H1 (cell line): ENCODE data around the gene SPATA31E1. TPM values are rescaled to one million over a fixed set of nuclear protein-coding genes. Genes with fewer than 3 reads are reported as not detected.

ENCODE experiments used
- CTCF ChIA-PET: fragments of 300-600 bp; sonication (Branson Sonifier 250); formaldehyde crosslinking; loops from one replicate; lab custom pipeline; 2021; ENCODE audit not compliant: partially characterized antibody; lab: Charles Lee
- POLR2A ChIA-PET: fragments of 300-600 bp; sonication (Branson Sonifier 250); formaldehyde crosslinking; loops from one replicate; lab custom pipeline; 2021; ENCODE audit warnings: inconsistent platforms; ENCODE audit not compliant: partially characterized antibody; lab: Charles Lee
- DNase-seq, 2 experiments: peaks; one replicate each; pipeline versions ENCODE4 v3.0.0 to v3.0.0-alpha.2; 2010 to 2022; ENCODE audit warnings: low spot score in 2 of 2, low read depth in 1 of 2, mixed read lengths in 1 of 2
- FAIRE-seq: peaks from 2 replicates; lab custom pipeline; 2011; peaks lifted over from hg19 to GRCh38; lab: Jason Lieb, UNC
- H2AFZ ChIP-seq: 2 replicates; pipeline ENCODE4 v1.8.1; 2012; ENCODE audit warnings: low read length, inconsistent platforms
- H2AK5ac ChIP-seq: 2 replicates; pipeline ENCODE4 v1.6.1; 2013; ENCODE audit warnings: low read depth, low read length
- H2BK120ac ChIP-seq: replicated peaks from 2 replicates; pipeline ENCODE3; 2013; ENCODE audit warnings: low read depth, low read length, inconsistent platforms
- H2BK12ac ChIP-seq: 2 replicates; pipeline ENCODE4 v1.6.1; 2013; ENCODE audit warnings: low read depth, low read length
- H2BK15ac ChIP-seq: 2 replicates; pipeline ENCODE4 v1.6.1; 2013; ENCODE audit warnings: low read length
- H2BK20ac ChIP-seq: 2 replicates; pipeline ENCODE4 v1.6.1; 2013; ENCODE audit warnings: low read length
- H2BK5ac ChIP-seq: 2 replicates; pipeline ENCODE4 v1.6.1; 2013; ENCODE audit warnings: low read depth, low read length
- H3K14ac ChIP-seq: 2 replicates; pipeline ENCODE4 v1.6.1; 2013; ENCODE audit warnings: inconsistent platforms; ENCODE audit not compliant: insufficient read length
- H3K18ac ChIP-seq: 2 replicates; pipeline ENCODE4 v1.6.1; 2013; ENCODE audit warnings: low read length; ENCODE audit errors: extremely low read depth
- H3K23ac ChIP-seq: 2 replicates; pipeline ENCODE4 v1.6.1; 2013; ENCODE audit warnings: inconsistent platforms; ENCODE audit not compliant: insufficient read length
- H3K23me2 ChIP-seq: 2 replicates; pipeline ENCODE4 v1.6.1; 2013; ENCODE audit warnings: low read depth, low read length
- H3K27ac ChIP-seq: 2 replicates; pipeline ENCODE4 v1.6.1; 2011; ENCODE audit warnings: low read depth, low read length, inconsistent platforms
- H3K27me3 ChIP-seq, 4 experiments: replicated peaks in 1 of 4; 1 replicate in 1 of 4; 2 replicates in 3 of 4; pipeline versions ENCODE4 v1.6.1 to v1.8.1; 2011 to 2013; ENCODE audit warnings: low read length in 3 of 4, mild to moderate bottlenecking in 3 of 4, inconsistent platforms in 2 of 4, mixed read lengths in 2 of 4, moderate library complexity in 1 of 4; ENCODE audit not compliant: control insufficient read depth in 3 of 4, insufficient read depth in 3 of 4; ENCODE audit errors: extremely low read depth in 1 of 4
- H3K36me3 ChIP-seq, 4 experiments: 2 replicates each; pipeline versions ENCODE4 v1.6.1 to v1.8.1; 2011 to 2013; ENCODE audit warnings: mild to moderate bottlenecking in 4 of 4, low read length in 3 of 4, moderate library complexity in 2 of 4, control low read depth in 1 of 4, inconsistent platforms in 1 of 4; ENCODE audit not compliant: insufficient read depth in 4 of 4, control insufficient read depth in 2 of 4
- H3K4ac ChIP-seq: replicated peaks from 2 replicates; pipeline ENCODE3; 2013; ENCODE audit warnings: low read length, low read depth, mixed read lengths, inconsistent platforms; ENCODE audit not compliant: insufficient read length
- H3K4me1 ChIP-seq, 4 experiments: replicated peaks in 1 of 4; 1 replicate in 1 of 4; 2 replicates in 3 of 4; pipeline versions ENCODE4 v1.6.1 to v1.8.1; 2011 to 2013; ENCODE audit warnings: low read length in 3 of 4, inconsistent platforms in 2 of 4, mixed read lengths in 1 of 4; ENCODE audit not compliant: insufficient read depth in 4 of 4, control insufficient read depth in 3 of 4
- H3K4me2 ChIP-seq, 2 experiments: 2 replicates each; pipeline versions ENCODE4 v1.6.1 to v1.8.1; 2011 to 2013; ENCODE audit warnings: low read depth in 2 of 2, low read length in 2 of 2, control low read depth in 1 of 2, inconsistent platforms in 1 of 2, mild to moderate bottlenecking in 1 of 2; ENCODE audit not compliant: insufficient read depth in 1 of 2
- H3K4me3 ChIP-seq, 4 experiments: fragments of 200-600, 300-600 bp in 1 of 4; sonication (generic), shearing (Covaris generic), sonication (Bioruptor Twin) in 1 of 4; 2 replicates each; pipeline versions ENCODE4 v1.5.1 to v1.8.1; 2011 to 2016; ENCODE audit warnings: low read length in 4 of 4, low read depth in 3 of 4, control low read depth in 2 of 4, inconsistent platforms in 2 of 4, mild to moderate bottlenecking in 2 of 4, mixed read lengths in 1 of 4, moderate library complexity in 1 of 4; ENCODE audit not compliant: insufficient read depth in 2 of 4; ENCODE audit errors: extremely low read depth in 1 of 4
- H3K56ac ChIP-seq: replicated peaks from 2 replicates; pipeline ENCODE3; 2013; ENCODE audit warnings: low read depth, mild to moderate bottlenecking, mixed read lengths, low read length, inconsistent platforms; ENCODE audit not compliant: insufficient read length
- H3K79me1 ChIP-seq: 2 replicates; pipeline ENCODE4 v1.6.1; 2013; ENCODE audit warnings: low read depth, low read length, control low read depth
- H3K79me2 ChIP-seq, 2 experiments: 2 replicates each; pipeline versions ENCODE4 v1.6.1 to v1.8.1; 2012 to 2013; ENCODE audit warnings: low read length in 2 of 2, mild to moderate bottlenecking in 2 of 2, inconsistent platforms in 1 of 2; ENCODE audit not compliant: insufficient read depth in 2 of 2, control insufficient read depth in 1 of 2
- H3K9ac ChIP-seq, 4 experiments: replicated peaks in 1 of 4; 1 replicate in 1 of 4; 2 replicates in 3 of 4; pipeline versions ENCODE4 v1.6.1 to v1.8.1; 2011 to 2013; ENCODE audit warnings: low read depth in 3 of 4, low read length in 3 of 4, control low read depth in 2 of 4, mild to moderate bottlenecking in 2 of 4, moderate library complexity in 2 of 4, inconsistent platforms in 1 of 4; ENCODE audit errors: extremely low read depth in 1 of 4
- H3K9me3 ChIP-seq, 2 experiments: 2 replicates each; pipeline versions ENCODE4 v1.6.1 to v1.8.1; 2012 to 2013; ENCODE audit warnings: mild to moderate bottlenecking in 2 of 2, moderate library complexity in 2 of 2, control low read depth in 1 of 2, inconsistent platforms in 1 of 2, low read depth in 1 of 2, low read length in 1 of 2, mixed read lengths in 1 of 2; ENCODE audit not compliant: insufficient read depth in 2 of 2
- H4K20me1 ChIP-seq, 2 experiments: replicated peaks in 1 of 2; 2 replicates each; pipeline versions ENCODE3 to v1.8.1; 2011 to 2013; ENCODE audit warnings: inconsistent platforms in 2 of 2, low read length in 2 of 2, mild to moderate bottlenecking in 1 of 2; ENCODE audit not compliant: insufficient read depth in 2 of 2, control insufficient read depth in 1 of 2
- H4K5ac ChIP-seq: 2 replicates; pipeline ENCODE4 v1.6.1; 2013; ENCODE audit warnings: low read length, low read depth, mixed read lengths, inconsistent platforms; ENCODE audit not compliant: insufficient read length
- H4K8ac ChIP-seq: 2 replicates; pipeline ENCODE4 v1.8.0; 2013; ENCODE audit warnings: mild to moderate bottlenecking, moderate library complexity, low read length, inconsistent platforms; ENCODE audit not compliant: insufficient read depth; ENCODE audit errors: extremely low read depth
- H4K91ac ChIP-seq: replicated peaks from 2 replicates; pipeline ENCODE3; 2013; ENCODE audit warnings: low read length, mixed read lengths, inconsistent platforms; ENCODE audit not compliant: insufficient read length
- ASH2L ChIP-seq: fragments of 200-600, 300-600 bp; sonication (generic); IDR thresholded peaks from one replicate; pipeline ENCODE4 v1.7.1; 2017; ENCODE audit warnings: low read length
- CBX5 ChIP-seq: fragments of 300-800, 300-1000 bp; sonication (generic); IDR thresholded peaks from 2 replicates; pipeline ENCODE4 v1.7.1; 2016; ENCODE audit warnings: antibody characterized with exemption, low read length, low read depth
- CTBP2 ChIP-seq: IDR thresholded peaks from 2 replicates; pipeline ENCODE4 v1.7.0; 2011; ENCODE audit warnings: borderline replicate concordance, mild to moderate bottlenecking, moderate library complexity, mixed read lengths, low read length; ENCODE audit not compliant: insufficient read depth, insufficient read length
- FOSL1 ChIP-seq: IDR thresholded peaks from 2 replicates; pipeline ENCODE4 v1.6.1; 2011; ENCODE audit warnings: mild to moderate bottlenecking, low read depth, low read length, moderate library complexity; ENCODE audit not compliant: insufficient read depth
- KDM1A ChIP-seq: fragments of 200-600, 300-600 bp; sonication (generic); IDR thresholded peaks from 2 replicates; pipeline ENCODE4 v1.7.1; 2016; ENCODE audit warnings: mild to moderate bottlenecking, low read length, borderline replicate concordance
- PHF8 ChIP-seq: fragments of 200-600 bp; sonication (generic); conservative IDR thresholded peaks from 2 replicates; pipeline ENCODE4 v1.7.1; 2012; ENCODE audit warnings: low read depth, mild to moderate bottlenecking, inconsistent platforms, low read length, moderate library complexity
- RXRA ChIP-seq: IDR thresholded peaks from 2 replicates; pipeline ENCODE4 v1.6.1; 2011; ENCODE audit warnings: low read depth, mild to moderate bottlenecking, low read length, moderate library complexity; ENCODE audit not compliant: insufficient read depth
- SAP30 ChIP-seq: fragments of 300-600 bp; sonication (generic); IDR thresholded peaks from 2 replicates; pipeline ENCODE4 v1.7.1; 2012; ENCODE audit warnings: low read length, moderate library complexity, mild to moderate bottlenecking, inconsistent platforms; ENCODE audit not compliant: insufficient read depth, insufficient replicate concordance
- SIN3A ChIP-seq, 2 experiments: IDR thresholded peaks in 1 of 2; conservative IDR thresholded peaks in 1 of 2; 2 replicates each; pipeline ENCODE4 v1.6.1; 2011 to 2012; ENCODE audit warnings: low read length in 2 of 2, improper control_type of control experiment in 1 of 2, low read depth in 1 of 2, mild to moderate bottlenecking in 1 of 2
- SP4 ChIP-seq: IDR thresholded peaks from 2 replicates; pipeline ENCODE4 v1.6.1; 2012; ENCODE audit warnings: low read length, inconsistent platforms
- SRF ChIP-seq: IDR thresholded peaks from 2 replicates; pipeline ENCODE4 v1.6.1; 2011; ENCODE audit warnings: mild to moderate bottlenecking, low read depth, low read length, moderate library complexity
- WGBS, 2 experiments: shearing (Covaris generic) in 1 of 2; methylation state at CpG; one replicate each; pipeline versions ENCODE4 v1.1.6 to v1.1.7; 2013 to 2015; ENCODE audit warnings: low lambda C conversion rate in 2 of 2, mixed read lengths in 2 of 2, inconsistent platforms in 1 of 2, low coverage in 1 of 2, missing lambda C conversion rate in 1 of 2; ENCODE audit not compliant: insufficient replicate concordance in 2 of 2, insufficient coverage in 1 of 2, insufficient read length in 1 of 2; ENCODE audit errors: extremely low coverage in 1 of 2, missing lambda C conversion rate in 1 of 2; 5-methylcytosine and 5-hydroxymethylcytosine counted together
- polyA plus RNA-seq, 7 experiments: library from polyadenylated mRNA; depleted of rRNA in 3 of 7; stranded (reverse) in 5 of 7; unstranded in 2 of 7; fragments of >200 nt in 5 of 7; fragments of 200-250 nt in 2 of 7; gene quantifications; 1 replicate in 5 of 7; 2 replicates in 1 of 7; 4 replicates in 1 of 7; pipeline versions ENCODE4 v1.2.1 to v1.2.3, GENCODE V29; 2011 to 2013; ENCODE audit warnings: missing spikeins in 2 of 7, mixed read lengths in 2 of 7
- total RNA-seq: library from RNA; stranded (reverse); fragmentation: NEBNext Ultra II Directional; extraction: Animal tissue kit (Norgen Biotek cat#: 25700); gene quantifications from 2 replicates; pipeline ENCODE4 v1.2.1, GENCODE V29; 2021

Gene SPATA31E1
- total and polyA plus RNA-seq, 2 of the 8 experiments (the other 6 are each of a cell fraction or from before 2014, with no cell fraction given): 0.05 to 0.09 TPM

DNA sequence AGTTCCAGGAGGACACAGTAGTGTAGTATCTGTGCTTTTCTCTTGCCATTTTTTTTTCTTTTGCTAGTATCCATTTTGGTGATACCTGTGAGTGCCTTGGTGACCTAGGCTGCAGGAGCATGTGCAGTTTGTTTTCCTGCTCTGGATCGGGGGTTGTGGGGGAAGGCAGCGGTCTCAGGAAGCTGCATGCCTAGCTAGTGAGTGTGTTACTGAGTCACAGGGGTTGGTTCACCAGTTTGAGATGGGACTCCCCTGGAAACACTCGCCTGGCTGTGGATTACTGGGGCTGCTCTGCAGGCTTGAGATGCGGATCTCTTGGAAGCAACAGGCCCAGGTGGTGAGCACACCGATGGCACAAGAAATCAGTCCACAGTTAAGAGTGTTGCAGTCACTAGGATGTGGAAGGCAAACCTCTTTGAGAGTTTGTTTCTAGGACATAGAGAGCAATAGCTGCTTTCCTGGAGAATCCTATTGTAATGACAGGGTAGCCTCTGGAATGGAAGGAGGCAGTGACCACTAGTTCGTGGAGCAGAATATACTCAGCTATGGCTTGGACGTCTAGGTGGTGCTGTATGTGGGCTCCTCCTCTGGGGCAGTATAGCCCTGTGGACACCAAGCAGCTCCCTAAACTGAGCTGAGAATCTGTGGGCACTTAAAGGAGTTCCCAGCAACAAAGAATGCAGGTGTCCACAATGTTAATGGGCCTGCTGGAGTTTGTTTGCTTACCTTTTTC is 20.0 kb upstream of the SPATA31E1 start:
- Histone ChIP-seq H3K9me3 (peaks cover 5 to 11% of the 10 kb centered on the region in 2 experiments; a peak in 1 of 4 replicates), H3K36me3 (no peaks in the 10 kb centered on the region), H3K14ac (no peak overlapping the region), H2BK12ac (no peak overlapping the region), H3K18ac (no peak overlapping the region), H2AK5ac (no peak overlapping the region), H2BK15ac (no peak overlapping the region), H4K20me1 (no peaks in the 10 kb centered on the region), H3K56ac (no peak overlapping the region), H2AFZ (peak overlapping the region; percentile 40; the same call in 1 of the 2 replicates), H4K5ac (no peak overlapping the region), H3K23ac (no peak overlapping the region), H4K91ac (no peak overlapping the region), H3K79me2 (no peaks in the 10 kb centered on the region), H2BK20ac (no peak overlapping the region), H2BK5ac (no peak overlapping the region), H3K4me3 (no peak overlapping the region), H3K4me1 (peaks cover 0 to 5% (median 0%) of the 10 kb centered on the region in 4 experiments; a peak in 2 of 7 replicates), H3K79me1 (no peaks in the 10 kb centered on the region), H3K27ac (no peak overlapping the region), H3K27me3 (no peaks in the 10 kb centered on the region; a peak in 2 of 7 replicates), H3K23me2 (no peaks in the 10 kb centered on the region), H2BK120ac (no peak overlapping the region), H3K9ac (no peak overlapping the region), H3K4me2 (no peak overlapping the region), H4K8ac (no peak overlapping the region), H3K4ac (no peak overlapping the region)
- ChIA-PET POLR2A (interaction anchor here (1.4 kb wide), 1 partner anchor 21 kb away, joined by 3 read pairs; no protein-coding TSS in a partner anchor), CTCF (interaction anchor here (0.7 to 1.7 kb wide), 6 partner anchors 13 to 178 kb away, joined by 3 to 4 read pairs (median 3); no protein-coding TSS in a partner anchor)
- 83% methylated on average over 7 of the region's 7 CpGs; no CpG with 5 or more reads in 1 of the 2 experiments for WGBS, 2 experiments
- FAIRE-seq (no peak), DNase-seq (no peak)
- no peak for TF ChIP-seq SAP30
- no peak for TF ChIP-seq FOSL1
- no peak for TF ChIP-seq CTBP2
- TF ChIP-seq SIN3A (conservative IDR thresholded peaks at IDR 0.05 in 1 of 2, IDR thresholded peaks at IDR 0.05 in 1 of 2; ENCODE audit: low read depth in 1 of 2, low read length in 2 of 2): no peak
- TF ChIP-seq ASH2L: no peak
- no peak for TF ChIP-seq KDM1A
- no peak for TF ChIP-seq CBX5
- no peak for TF ChIP-seq RXRA
- no peak for TF ChIP-seq PHF8
- no peak for TF ChIP-seq SP4
- TF ChIP-seq SRF: no peak
